ENCODE measurements around the gene GNG12. TPM values are rescaled to one million over a fixed set of nuclear protein-coding genes. Genes with fewer than 3 reads are reported as not detected.

GNG12 gene
- total and polyA plus RNA-seq, 10 donors, result 15.2 to 102 (median 76.2) TPM

- intact Hi-C loops (cut with DNase I; ENCODE audit: low total_unique reads), result no loop called here
- Histone ChIP-seq H3K27ac (peak overlapping the region in 7 of 8 donors; percentile 15 to 69 (median 41)), H3K27me3 (replicated peaks in 1 of 7) (no peaks in the 10 kb centered on the region), H3K9me3 (no peaks in the 10 kb centered on the region), H3K36me3 (no peaks in the 10 kb centered on the region), H3K4me3 (no peak overlapping the region), H3K4me1 (peaks cover 5 to 47% (median 22%) of the 10 kb centered on the region in 6 donors)
- TF ChIP-seq, protein P1, sequence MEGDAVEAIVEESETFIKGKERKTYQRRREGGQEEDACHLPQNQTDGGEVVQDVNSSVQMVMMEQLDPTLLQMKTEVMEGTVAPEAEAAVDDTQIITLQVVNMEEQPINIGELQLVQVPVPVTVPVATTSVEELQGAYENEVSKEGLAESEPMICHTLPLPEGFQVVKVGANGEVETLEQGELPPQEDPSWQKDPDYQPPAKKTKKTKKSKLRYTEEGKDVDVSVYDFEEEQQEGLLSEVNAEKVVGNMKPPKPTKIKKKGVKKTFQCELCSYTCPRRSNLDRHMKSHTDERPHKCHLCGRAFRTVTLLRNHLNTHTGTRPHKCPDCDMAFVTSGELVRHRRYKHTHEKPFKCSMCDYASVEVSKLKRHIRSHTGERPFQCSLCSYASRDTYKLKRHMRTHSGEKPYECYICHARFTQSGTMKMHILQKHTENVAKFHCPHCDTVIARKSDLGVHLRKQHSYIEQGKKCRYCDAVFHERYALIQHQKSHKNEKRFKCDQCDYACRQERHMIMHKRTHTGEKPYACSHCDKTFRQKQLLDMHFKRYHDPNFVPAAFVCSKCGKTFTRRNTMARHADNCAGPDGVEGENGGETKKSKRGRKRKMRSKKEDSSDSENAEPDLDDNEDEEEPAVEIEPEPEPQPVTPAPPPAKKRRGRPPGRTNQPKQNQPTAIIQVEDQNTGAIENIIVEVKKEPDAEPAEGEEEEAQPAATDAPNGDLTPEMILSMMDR (IDR thresholded peaks at IDR 0.05 in 8 of 11, conservative IDR thresholded peaks at IDR 0.05 in 3 of 11), result no peak
- TF ChIP-seq POLR2AphosphoS5 (IDR thresholded peaks at IDR 0.05) (no peak), POLR2A (IDR thresholded peaks at IDR 0.05) (no peak)
- no peak for DNase-seq
- WGBS, 5 donors, result 14 to 25% (median 24%) methylated on average over 2 of the region's 2 CpGs
These were observed 84.6 kb downstream of the GNG12 start for GRCh38 chr1:67748630-67749029.

DNA sequence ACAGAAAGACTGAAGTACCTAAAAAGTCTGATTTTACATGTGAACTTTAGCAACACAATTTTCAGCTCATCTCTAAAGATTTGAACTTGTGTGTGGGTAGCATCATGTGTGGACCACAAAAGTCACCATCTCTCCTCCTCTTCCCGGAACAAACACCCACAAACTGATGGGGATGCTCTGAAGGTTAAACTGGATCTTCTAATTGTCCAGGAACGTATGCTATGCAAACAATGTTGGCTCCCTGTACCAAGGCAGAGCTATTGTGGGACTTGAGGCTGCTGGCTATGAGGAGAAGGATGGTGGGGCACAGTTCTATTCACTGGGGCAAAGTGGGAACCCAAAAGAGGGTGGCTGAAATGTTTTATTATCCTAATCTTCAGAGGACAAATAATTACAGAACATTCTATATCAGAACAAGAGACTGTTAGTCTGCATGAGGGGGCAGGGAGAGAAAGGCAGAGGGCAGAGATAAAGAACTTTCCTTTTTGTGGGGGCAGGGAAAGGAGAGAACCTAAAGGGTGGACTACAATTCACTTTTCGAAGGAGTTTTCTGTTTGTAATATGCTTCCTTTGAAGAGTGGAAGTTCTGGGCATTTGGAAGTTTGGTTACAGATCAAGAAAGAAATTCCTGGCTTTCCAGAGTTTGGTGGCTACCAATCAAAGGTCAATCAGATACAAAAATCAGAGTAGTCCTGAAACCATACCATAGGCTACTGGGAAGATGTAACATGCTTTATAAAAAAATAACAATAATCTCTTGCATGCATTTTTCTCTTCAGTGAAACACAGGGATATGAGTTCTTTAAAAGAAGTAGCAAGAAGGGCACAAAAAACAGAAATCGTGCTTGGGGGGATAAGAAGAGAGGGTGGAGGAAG is 85.4 kb downstream of the GNG12 start:
- H3K4me1 ChIP-seq, result peaks cover 5 to 47% (median 22%) of the 10 kb centered on the region in 6 donors
- TF ChIP-seq POLR2A (IDR thresholded peaks at IDR 0.05) (no peak), POLR2AphosphoS5 (IDR thresholded peaks at IDR 0.05) (peak in 1 of 3 donors; percentile 31)
- TF ChIP-seq, protein P1 (IDR thresholded peaks at IDR 0.05 in 8 of 11, conservative IDR thresholded peaks at IDR 0.05 in 3 of 11), result no peak
- DNase-seq, result no peak
- peak overlapping the region in 7 of 8 donors; percentile 15 to 69 (median 41) for H3K27ac ChIP-seq
- no peaks in the 10 kb centered on the region for H3K27me3 ChIP-seq (replicated peaks in 1 of 7)
- H3K9me3 ChIP-seq, result no peaks in the 10 kb centered on the region
- 53 to 67% (median 62%) methylated on average over 4 of the region's 4 CpGs for WGBS, 5 donors
- H3K4me3 ChIP-seq, result no peak overlapping the region
- no peaks in the 10 kb centered on the region for H3K36me3 ChIP-seq
- intact Hi-C loops (cut with DNase I; ENCODE audit: low total_unique reads), result no loop called here

GRCh38 chr1:67745875-67746698 is 87.2 kb downstream of the GNG12 start:
- H3K4me3 ChIP-seq, result no peak overlapping the region
- peak overlapping the region in 6 of 8 donors; percentile 6 to 40 (median 28) for H3K27ac ChIP-seq
- no peaks in the 10 kb centered on the region for H3K36me3 ChIP-seq
- WGBS, 5 donors, result 52 to 57% (median 55%) methylated on average over 6 of the region's 6 CpGs
- H3K4me1 ChIP-seq, result peaks cover 5 to 47% (median 22%) of the 10 kb centered on the region in 6 donors
- TF ChIP-seq, protein P1 (IDR thresholded peaks at IDR 0.05 in 8 of 11, conservative IDR thresholded peaks at IDR 0.05 in 3 of 11), result no peak
- TF ChIP-seq POLR2A (IDR thresholded peaks at IDR 0.05) (no peak), POLR2AphosphoS5 (IDR thresholded peaks at IDR 0.05) (no peak)
- intact Hi-C loops (cut with DNase I; ENCODE audit: low total_unique reads), result no loop called here
- no peak for DNase-seq
- no peaks in the 10 kb centered on the region for H3K9me3 ChIP-seq
- no peaks in the 10 kb centered on the region for H3K27me3 ChIP-seq (replicated peaks in 1 of 7)
